GM10847 (cell line): ENCODE results near the gene GSK3A.

Experiments
- POLR2A ChIP-seq: IDR thresholded peaks from 2 replicates; pipeline ENCODE4 v1.6.1; 2011; ENCODE audit not compliant: insufficient read length; ENCODE audit errors: extremely low read depth

GSK3A gene

DNA sequence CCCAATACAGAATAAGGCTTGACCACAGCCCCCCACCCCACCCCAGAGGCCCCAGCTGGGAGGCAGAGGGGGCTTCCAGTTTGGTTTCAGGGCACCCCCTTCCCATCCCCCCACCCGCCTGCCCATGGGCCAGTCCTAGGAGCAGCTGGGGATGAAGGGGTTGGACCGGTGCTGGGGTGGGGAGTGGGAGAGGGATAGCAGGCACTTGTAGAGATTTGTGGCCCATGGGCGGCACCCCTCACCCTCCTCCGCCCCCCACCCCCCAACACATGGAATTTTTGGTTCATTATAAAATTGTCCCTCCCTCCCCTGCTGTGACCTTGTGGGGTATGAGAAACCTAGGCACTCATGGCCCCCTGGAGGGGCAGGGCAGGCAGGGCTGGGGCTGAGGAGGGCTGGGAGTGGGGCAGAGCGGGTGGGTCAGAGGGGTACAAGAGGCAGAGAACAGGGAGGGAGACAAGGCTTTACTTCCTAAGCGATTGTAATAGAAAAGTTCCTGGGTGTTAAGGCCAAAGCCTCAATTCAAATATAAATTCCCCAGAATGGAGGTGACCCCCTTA, 5.3 kb upstream of the GSK3A start:
- no peak for TF ChIP-seq POLR2A

DNA sequence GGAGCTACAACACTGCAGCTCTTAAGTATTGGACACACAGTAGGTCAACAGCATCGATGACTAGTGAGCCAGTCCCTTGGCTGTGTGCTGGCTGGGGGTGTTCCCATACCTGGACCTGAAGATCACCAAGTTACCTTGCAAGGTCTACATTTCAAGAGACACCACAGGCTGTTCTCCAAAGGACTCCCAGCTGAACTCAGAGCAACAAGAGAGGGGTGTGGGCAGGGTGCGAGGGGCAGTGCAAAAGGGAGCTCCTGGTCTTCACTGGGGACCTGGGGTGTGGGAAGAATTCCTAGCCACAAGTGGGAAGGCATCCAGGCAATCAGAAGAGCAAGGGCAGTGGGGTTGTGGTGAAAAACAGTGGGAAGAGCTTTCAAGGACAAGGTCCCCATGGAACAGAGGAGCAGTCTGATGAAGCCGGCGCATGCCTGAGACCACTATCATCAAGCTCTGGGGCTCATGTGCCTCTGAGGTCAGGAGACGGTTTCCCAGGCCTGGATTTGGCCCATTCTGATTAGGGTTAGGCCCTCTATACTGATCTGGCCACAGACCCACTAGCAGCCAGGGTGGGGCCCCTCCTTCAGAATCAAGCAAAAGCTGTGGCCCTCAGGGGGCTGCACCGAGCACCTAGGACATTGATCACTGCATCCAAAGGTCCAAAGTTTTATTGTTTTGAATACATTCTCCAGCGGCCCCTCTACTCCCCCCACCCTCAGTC, 4.7 kb upstream of the GSK3A start:
- TF ChIP-seq POLR2A: no peak

DNA sequence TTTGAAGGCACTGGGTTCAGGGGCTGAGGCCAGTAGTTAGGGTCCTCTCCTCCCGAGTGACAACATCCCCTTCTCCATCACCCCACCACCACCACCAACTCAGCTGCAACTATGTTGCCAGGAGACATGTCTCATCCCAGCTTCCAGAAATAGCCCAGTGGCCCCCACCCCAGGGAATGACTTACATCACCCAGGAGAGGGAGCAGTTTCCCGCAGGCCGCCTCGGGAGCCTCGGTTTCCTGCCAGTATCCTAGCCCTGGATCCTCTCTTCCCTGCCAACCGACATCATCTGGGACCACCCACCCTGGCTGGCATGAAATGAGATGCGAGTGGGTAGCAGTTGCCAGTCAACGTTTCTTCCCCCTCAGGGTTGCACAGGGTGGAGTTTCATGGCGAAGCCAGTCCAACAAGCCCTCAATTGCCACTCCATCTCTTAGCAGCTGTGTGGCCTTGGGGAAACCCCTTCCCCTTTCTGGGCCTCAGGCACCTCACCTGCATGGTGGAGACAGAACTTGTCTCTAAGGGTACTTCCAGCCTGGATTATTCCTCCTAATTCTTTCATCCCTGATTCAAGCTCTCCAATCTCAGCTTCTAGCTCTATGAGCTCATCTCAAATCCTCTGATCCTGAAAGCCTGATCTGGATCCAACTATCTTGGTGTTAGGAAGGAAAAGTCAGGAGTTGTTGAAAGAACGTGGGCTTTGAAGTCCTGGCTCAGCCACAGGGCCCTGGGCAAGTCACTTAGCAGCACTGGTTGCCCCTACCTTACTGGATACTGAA, 3.9 kb upstream of the GSK3A start:
- no peak for TF ChIP-seq POLR2A

DNA sequence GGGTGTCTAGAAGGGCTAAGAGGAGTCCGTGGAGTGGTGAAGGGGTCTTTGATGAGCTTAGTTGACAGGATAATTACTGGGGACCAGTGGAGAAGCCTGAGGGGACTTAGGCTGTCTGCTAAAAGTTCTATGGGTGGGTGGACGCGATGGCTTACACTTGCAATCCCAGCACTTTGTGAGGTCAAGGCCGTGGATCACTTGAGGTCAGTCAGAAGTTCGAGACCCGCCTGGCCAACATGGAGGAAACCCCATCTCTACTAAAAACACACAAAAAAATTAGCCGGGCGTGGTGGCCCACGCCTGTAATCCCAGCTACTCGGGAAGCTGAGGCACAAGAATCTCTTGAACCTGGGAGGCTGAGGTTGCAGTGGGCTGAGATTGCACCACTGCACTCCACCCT, 2.8 kb upstream of the GSK3A start:
- no peak for TF ChIP-seq POLR2A

DNA sequence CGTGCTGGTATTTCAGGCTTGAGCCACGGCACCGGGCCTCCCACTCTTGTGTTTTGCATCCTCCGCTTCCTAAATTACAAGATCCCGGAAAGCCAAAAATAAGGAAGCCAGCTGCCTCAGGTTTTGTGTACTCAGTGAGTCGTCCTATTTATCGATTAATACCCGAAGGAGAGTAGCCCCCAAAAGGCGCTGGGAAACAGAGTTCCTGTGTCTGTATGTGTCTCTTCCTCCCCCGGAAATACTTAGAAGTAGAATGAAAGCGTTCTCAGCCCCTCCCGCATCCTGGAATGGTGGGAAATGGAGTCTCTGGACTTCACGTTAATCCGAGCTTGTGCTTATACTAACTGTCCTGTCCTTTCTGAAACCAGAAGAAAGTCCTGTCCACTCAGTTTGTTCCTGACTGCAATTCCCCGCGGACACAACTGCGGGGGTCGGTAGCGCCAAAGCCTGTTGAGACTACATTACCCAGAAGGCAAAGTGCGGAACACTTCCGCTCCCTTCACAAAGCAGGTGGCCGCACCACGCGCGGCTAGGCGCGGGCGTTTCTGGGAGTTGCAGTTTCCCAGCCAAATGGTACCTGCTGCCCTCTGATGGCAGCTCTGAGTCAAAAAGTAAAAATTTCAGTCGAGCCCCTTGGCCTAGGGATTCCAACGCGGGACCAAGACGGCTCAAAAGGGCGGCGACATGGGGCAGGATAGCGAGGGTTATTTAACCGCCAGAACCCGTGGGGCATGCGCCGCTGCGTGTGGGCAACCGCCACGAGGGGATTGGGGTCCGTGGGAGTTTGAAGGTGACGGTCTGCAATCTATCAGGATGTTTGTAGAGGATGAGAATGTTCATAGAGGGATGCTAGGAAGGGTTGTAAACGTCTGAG, 2.2 kb upstream of the GSK3A start:
- TF ChIP-seq POLR2A: no peak

DNA sequence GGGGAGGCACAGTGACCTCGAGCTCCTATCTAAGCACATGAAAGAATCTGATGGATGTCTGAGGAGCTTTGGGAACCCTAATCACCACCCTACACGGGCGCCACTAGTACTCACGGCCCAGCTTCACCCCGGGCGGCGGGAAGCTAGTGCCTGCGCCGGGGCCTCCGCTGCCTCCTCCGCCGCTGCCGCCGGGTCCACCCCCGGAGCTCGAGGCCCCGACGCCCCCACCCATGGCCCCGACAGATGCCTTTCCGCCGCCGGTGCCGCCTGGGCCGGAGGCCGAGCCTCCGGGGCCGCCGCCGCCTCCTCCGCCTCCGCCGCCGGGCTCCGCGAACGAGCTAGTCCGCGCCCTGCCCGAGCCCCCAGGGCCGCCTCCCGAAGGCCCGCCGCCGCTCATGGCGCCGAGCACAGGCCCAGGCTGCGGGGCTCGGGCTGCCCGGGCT, 312 bp downstream of the GSK3A start:
- no peak for TF ChIP-seq POLR2A

DNA sequence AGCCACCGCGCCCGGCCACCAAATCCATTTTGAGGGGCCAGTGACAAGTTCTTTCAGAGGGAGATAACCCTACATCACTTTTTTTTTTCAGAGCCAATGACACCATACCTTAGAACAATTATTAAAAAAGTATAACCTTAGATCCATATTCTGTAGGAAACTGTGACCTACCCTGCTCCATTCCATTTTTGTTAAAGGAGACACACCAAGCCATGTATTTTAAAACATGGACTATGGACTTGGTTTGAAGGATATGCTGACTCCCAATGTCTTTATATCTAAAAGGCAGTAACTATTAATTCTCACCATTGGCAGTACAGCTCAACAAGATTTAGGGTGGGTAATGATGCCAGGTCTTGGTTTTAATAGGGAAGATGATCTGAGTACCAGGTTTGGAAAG, 1.1 kb downstream of the GSK3A start:
- TF ChIP-seq POLR2A: no peak

DNA sequence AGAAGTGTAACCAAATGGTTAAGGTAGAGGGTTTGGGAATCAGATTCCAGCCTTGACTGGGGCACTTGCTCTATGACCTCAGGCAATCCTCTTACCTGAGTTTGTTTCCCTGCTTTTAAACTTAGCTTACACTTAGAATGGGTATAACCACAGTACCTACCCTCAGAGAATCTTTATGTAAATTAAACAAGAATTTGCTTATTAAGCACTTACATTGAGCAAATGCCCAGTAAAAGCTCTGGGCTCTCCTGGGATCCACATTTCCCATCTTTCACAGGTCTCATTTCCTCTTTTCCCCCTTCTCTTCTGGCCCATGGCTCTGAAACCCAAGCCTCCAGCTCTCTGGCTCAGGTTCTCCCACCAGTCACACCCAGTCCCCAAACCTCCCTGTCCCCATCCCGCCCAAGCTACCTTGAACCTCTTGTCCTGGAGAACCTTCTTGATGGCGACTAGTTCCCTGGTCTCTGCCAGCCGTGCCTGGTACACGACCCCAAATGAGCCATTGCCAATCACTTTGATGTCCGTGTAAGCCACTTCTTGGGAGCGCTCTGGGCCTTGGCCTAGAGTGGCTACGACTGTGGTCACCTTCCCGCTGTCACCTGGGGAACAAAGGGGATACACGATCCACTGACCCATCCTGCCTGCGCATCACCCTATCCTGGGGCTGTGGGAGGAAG, 2.7 kb downstream of the GSK3A start:
- TF ChIP-seq POLR2A: no peak

DNA sequence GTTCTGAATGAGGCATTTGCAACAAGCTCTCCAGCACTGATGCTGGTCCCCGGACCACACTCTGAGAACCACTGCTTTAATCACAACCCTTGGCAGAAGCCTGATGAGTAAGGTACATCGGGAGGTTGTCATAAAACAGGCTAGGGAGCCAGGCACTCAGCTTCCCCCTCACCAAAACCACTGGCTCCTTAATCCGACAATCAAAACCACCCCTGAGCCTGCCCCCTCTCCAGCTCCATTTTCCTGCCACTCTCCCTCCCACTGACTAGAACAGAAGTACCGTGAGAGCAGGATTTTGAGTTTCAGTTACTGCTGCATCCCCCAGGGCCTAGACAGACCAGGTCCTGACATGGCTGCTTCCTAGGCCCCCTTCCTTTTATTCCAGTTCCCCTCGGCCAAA, 7.2 kb downstream of the GSK3A start:
- no peak for TF ChIP-seq POLR2A

DNA sequence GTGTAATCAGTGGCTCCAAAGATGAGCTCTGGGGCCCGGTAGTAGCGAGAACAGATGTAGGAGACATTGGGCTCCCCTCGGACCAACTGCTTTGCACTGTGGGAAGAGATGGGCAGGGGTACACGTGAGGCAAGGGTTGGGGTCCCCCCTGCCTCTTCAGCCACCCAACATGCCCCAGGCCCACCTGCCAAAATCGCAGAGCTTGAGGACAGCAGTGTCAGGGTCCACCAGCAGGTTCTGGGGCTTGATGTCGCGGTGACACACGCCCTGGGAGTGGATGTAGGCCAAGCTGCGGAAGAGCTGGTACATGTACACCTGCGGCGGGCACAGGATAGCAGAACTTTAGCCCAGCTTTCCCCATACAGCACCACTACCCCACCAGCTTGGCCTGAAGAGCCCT, 8.0 kb downstream of the GSK3A start:
- TF ChIP-seq POLR2A: no peak

DNA sequence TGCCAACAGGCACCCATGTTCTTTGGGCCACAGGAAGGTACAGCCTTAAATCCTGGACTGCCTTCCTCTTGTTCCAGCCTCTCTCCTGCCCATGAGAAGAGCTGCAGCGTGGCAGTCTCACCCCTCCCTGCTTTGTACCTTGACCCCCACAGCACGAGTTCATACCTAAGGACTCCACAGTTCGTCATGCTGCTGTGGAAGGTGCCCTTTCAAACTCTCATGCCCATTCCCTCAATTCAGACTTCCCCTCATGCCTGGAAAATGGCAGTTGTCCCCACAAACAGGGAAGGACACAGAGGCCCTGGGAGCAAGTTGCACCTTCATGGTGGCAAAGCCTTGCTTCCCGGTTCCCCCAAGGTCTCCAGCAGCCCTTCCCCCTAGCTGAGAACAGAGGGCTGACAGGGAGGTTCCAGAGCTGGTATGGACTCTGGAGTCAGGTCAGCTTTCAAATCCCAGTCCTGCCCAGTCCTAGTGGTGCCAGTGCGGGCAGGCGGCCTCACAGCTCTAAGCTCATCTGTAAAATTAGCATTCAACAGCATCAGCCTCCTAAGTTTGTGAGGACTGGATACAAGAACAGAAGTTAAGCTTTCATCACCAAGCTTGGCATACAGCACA, 8.6 kb downstream of the GSK3A start:
- no peak for TF ChIP-seq POLR2A

DNA sequence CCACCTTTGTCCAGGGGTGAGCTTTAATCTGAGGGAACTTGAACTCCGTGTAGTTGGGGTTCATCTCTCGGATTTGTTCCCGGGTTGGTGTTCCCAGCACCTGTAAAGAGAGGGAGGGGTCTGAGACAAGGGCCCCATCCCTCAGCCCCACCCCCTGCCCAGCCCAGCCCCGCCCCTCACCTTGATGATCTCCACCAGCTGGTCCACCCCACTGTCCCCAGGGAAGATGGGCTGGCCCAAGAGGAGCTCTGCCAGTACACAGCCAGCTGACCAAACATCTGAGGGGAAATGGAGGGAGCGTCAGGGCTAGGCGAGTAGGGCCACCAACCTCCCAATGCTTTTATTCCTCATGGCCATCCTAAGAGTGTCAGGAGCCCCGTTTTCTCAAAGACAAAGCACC, 9.3 kb downstream of the GSK3A start:
- no peak for TF ChIP-seq POLR2A

DNA sequence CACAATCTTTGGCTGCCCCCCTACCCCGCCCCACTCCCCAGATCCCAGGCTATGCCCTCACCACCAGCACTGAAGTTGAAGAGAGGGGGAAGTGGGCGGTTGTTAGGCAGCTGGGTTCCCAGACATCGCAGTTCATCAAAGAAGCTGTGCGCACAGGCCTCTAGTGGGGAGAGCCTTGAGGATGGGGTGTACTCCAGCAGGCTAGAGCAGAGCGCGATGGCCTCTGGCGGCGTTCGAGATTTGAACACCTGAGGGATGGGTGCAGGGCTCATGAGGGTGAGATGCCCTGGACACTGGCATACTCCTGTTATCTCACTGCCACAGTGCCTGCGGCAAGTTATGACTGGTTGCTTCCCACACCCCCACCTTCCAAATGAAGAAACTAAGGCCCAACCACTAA, 10.0 kb downstream of the GSK3A start:
- no peak for TF ChIP-seq POLR2A

DNA sequence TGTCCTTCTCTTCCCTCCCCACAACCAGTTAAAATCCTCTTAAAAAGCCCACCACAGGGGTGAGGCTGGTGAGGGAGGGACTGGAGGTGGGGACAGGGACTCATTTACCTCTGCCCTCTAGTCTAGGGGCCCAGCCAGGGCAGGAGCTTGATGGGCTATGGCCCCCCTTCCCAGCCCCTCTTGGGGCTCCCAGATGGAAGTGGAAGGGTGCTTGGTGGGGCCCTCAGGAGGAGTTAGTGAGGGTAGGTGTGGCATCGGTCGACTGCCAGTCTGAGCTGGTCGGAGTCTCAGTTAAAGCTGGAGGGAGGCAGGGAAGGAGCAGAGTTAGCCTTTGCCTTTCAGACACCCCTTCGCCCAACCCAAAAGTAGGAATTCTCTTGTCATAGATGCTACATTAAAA, 11.8 kb downstream of the GSK3A start:
- TF ChIP-seq POLR2A: no peak
